GM10248 (cell line): ENCODE results near the gene EIF1AD.
"Not testable (repeated sequence)": the region's sequence is repeated elsewhere in the genome, so short reads cannot be mapped to it uniquely, and the experiment has no call there.

Experiments
- CTCF ChIA-PET: fragments of 300-600 bp; sonication (Branson Sonifier 250); formaldehyde crosslinking; extraction: SDS; loops from one replicate; lab custom pipeline; 2021; ENCODE audit warnings: antibody characterized with exemption; lab: Yijun Ruan, JAX
- POLR2A ChIA-PET: fragments of 350-650 bp; sonication (Branson Sonifier 250); formaldehyde crosslinking; extraction: SDS; loops from one replicate; lab custom pipeline; 2020; ENCODE audit warnings: antibody characterized with exemption; lab: Yijun Ruan, JAX
- DNase-seq: peaks from one replicate; pipeline ENCODE4 v3.0.0; 2012; ENCODE audit errors: extremely low spot score
- CTCF ChIP-seq: IDR thresholded peaks from 2 replicates; pipeline ENCODE4 v1.5.1; 2012; ENCODE audit warnings: mild to moderate bottlenecking, low read depth; ENCODE audit errors: extremely low read depth, missing control alignments, control extremely low read depth

Gene EIF1AD

GRCh38 chr11:66012371-66012945 is 10.5 kb upstream of the EIF1AD start:
- no peak for DNase-seq
- no peak for TF ChIP-seq CTCF
- CTCF ChIA-PET, result interaction anchor here (0.8 to 8.3 kb wide), 3 partner anchors 10 to 22 kb away, joined by 3 to 67 read pairs (median 3); partner anchors contain the start of genes BANF1 and EIF1AD
- POLR2A ChIA-PET, result interaction anchor here (1.3 kb wide), 1 partner anchor 10 kb away, joined by 10 read pairs; the partner anchor contains the start of gene BANF1

GRCh38 chr11:66011785-66012303 is 9.9 kb upstream of the EIF1AD start, which contains the start of gene CST6:
TSS of gene CST6 (plus strand) at chr11:66012008. CDS start at chr11:66012045, 37 bp downstream.
- no peak for TF ChIP-seq CTCF
- CTCF ChIA-PET, result interaction anchor here (0.8 to 8.3 kb wide), 5 partner anchors 11 to 253 kb away, joined by 3 to 67 read pairs (median 4); no protein-coding TSS in a partner anchor
- POLR2A ChIA-PET, result interaction anchor here (1.3 kb wide), 1 partner anchor 9 kb away, joined by 10 read pairs; the partner anchor contains the start of gene BANF1
- no peak for DNase-seq

- no peak for TF ChIP-seq CTCF
- CTCF ChIA-PET, result interaction anchor here (0.9 to 8.3 kb wide), 4 partner anchors 11 to 252 kb away, joined by 3 to 67 read pairs (median 14); no protein-coding TSS in a partner anchor
- no peak for DNase-seq
- POLR2A ChIA-PET, result interaction anchor here (1.3 kb wide), 1 partner anchor 9 kb away, joined by 10 read pairs; the partner anchor contains the start of gene BANF1
Observed at GRCh38 chr11:66011239-66011784, 9.4 kb upstream of the EIF1AD start.

- CTCF ChIA-PET, result interaction anchor here (1.1 to 8.3 kb wide), 3 partner anchors 12 to 158 kb away, joined by 3 to 67 read pairs (median 23); no protein-coding TSS in a partner anchor
- DNase-seq, POLR2A ChIA-PET: not testable (repeated sequence)
Observed at GRCh38 chr11:66010036-66010435, 8.1 kb upstream of the EIF1AD start.

- ChIA-PET POLR2A (interaction anchor here (0.6 to 1.1 kb wide), 2 partner anchors 10 to 36 kb away, joined by 4 to 5 read pairs; no protein-coding TSS in a partner anchor), CTCF (interaction anchor here (1.1 to 8.3 kb wide), 4 partner anchors 14 to 124 kb away, joined by 4 to 67 read pairs (median 14); no protein-coding TSS in a partner anchor)
- no peak for TF ChIP-seq CTCF
- no peak for DNase-seq
Observed at GRCh38 chr11:66008468-66009101, 6.6 kb upstream of the EIF1AD start.

- CTCF ChIA-PET, result interaction anchor here (1.1 to 8.3 kb wide), 4 partner anchors 14 to 148 kb away, joined by 3 to 67 read pairs (median 14); partner anchors contain the start of gene MUS81
- TF ChIP-seq CTCF, result no peak
- POLR2A ChIA-PET, result interaction anchor here (1.1 kb wide), 1 partner anchor 37 kb away, joined by 5 read pairs; no protein-coding TSS in a partner anchor
- DNase-seq, result no peak
Observed at GRCh38 chr11:66008095-66008467, 6.1 kb upstream of the EIF1AD start.
